Neural cell (in vitro differentiated cells): ENCODE data around the gene NKAIN2.

Experiments
- EP300 ChIP-seq: fragments of 450-650 bp; conservative IDR thresholded peaks from 2 replicates; pipeline ENCODE4 v1.6.1; 2014; ENCODE audit warnings: antibody characterized with exemption, mild to moderate bottlenecking, moderate library complexity; ENCODE audit not compliant: poor library complexity, severe bottlenecking
- EZH2 ChIP-seq: fragments of 200-600, 300-800 bp; shearing (Covaris generic), sonication (generic); IDR thresholded peaks from 2 replicates; pipeline ENCODE4 v1.6.1; 2014; ENCODE audit warnings: antibody characterized with exemption, low read length, borderline replicate concordance, mild to moderate bottlenecking; ENCODE audit not compliant: insufficient read depth, poor library complexity, severe bottlenecking
- POLR2AphosphoS5 ChIP-seq: IDR thresholded peaks from 2 replicates; pipeline ENCODE4 v1.6.1; 2012
- RAD21 ChIP-seq: fragments of 450-650 bp; conservative IDR thresholded peaks from 2 replicates; pipeline ENCODE4 v1.6.1; 2014; ENCODE audit warnings: antibody characterized with exemption, mild to moderate bottlenecking, moderate library complexity
- SMC3 ChIP-seq: fragments of 450-650 bp; conservative IDR thresholded peaks from 2 replicates; pipeline ENCODE4 v1.6.1; 2014; ENCODE audit warnings: antibody characterized with exemption, mild to moderate bottlenecking, moderate library complexity; ENCODE audit not compliant: poor library complexity
- TAF1 ChIP-seq: IDR thresholded peaks from 2 replicates; pipeline ENCODE4 v1.6.1; 2012; ENCODE audit warnings: low read depth
- TF ChIP-seq, protein P1 (sequence below): fragments of 450-650 bp; IDR thresholded peaks from 2 replicates; pipeline ENCODE4 v1.5.1; 2014; ENCODE audit warnings: antibody characterized with exemption, mild to moderate bottlenecking, moderate library complexity; ENCODE audit not compliant: poor library complexity, severe bottlenecking
- TF ChIP-seq, protein P2 (sequence below): IDR thresholded peaks from 2 replicates; pipeline ENCODE4 v1.6.1; 2012; ENCODE audit warnings: borderline replicate concordance

DNA sequence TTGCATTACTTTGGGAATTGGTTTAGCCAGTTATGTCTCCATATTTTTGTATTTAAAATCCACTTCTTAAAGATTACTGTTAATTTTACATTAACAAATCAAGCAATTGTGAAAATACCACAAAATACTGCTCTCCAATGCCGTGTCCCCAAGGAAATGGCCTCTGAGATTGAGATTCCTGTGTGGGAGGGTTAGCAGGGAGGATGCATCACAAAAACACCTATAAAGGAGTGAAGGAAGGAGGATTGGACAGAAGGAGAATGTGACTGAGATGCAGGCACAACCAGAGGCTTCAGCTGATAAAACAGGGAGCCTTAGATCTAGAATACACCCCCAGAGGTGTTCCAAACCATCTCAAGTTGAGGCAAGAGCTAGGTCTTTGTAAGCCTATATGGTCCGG lies 34.2 kb upstream of the NKAIN2 start:
- TF ChIP-seq RAD21 (no peak), POLR2AphosphoS5 (no peak), EZH2 (no peak), SMC3 (no peak), TAF1 (no peak), EP300 (no peak)
- TF ChIP-seq, protein P1, sequence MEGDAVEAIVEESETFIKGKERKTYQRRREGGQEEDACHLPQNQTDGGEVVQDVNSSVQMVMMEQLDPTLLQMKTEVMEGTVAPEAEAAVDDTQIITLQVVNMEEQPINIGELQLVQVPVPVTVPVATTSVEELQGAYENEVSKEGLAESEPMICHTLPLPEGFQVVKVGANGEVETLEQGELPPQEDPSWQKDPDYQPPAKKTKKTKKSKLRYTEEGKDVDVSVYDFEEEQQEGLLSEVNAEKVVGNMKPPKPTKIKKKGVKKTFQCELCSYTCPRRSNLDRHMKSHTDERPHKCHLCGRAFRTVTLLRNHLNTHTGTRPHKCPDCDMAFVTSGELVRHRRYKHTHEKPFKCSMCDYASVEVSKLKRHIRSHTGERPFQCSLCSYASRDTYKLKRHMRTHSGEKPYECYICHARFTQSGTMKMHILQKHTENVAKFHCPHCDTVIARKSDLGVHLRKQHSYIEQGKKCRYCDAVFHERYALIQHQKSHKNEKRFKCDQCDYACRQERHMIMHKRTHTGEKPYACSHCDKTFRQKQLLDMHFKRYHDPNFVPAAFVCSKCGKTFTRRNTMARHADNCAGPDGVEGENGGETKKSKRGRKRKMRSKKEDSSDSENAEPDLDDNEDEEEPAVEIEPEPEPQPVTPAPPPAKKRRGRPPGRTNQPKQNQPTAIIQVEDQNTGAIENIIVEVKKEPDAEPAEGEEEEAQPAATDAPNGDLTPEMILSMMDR, result no peak
- TF ChIP-seq, protein P2, sequence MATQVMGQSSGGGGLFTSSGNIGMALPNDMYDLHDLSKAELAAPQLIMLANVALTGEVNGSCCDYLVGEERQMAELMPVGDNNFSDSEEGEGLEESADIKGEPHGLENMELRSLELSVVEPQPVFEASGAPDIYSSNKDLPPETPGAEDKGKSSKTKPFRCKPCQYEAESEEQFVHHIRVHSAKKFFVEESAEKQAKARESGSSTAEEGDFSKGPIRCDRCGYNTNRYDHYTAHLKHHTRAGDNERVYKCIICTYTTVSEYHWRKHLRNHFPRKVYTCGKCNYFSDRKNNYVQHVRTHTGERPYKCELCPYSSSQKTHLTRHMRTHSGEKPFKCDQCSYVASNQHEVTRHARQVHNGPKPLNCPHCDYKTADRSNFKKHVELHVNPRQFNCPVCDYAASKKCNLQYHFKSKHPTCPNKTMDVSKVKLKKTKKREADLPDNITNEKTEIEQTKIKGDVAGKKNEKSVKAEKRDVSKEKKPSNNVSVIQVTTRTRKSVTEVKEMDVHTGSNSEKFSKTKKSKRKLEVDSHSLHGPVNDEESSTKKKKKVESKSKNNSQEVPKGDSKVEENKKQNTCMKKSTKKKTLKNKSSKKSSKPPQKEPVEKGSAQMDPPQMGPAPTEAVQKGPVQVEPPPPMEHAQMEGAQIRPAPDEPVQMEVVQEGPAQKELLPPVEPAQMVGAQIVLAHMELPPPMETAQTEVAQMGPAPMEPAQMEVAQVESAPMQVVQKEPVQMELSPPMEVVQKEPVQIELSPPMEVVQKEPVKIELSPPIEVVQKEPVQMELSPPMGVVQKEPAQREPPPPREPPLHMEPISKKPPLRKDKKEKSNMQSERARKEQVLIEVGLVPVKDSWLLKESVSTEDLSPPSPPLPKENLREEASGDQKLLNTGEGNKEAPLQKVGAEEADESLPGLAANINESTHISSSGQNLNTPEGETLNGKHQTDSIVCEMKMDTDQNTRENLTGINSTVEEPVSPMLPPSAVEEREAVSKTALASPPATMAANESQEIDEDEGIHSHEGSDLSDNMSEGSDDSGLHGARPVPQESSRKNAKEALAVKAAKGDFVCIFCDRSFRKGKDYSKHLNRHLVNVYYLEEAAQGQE, result no peak
